ENCODE results near the gene KLHL29.

The KLHL29 gene

GRCh38 chr2:23754970-23755369 is 370.0 kb downstream of the KLHL29 start:
- DNase-seq: no peak

- DNase-seq: no peak
These were observed 371.8 kb downstream of the KLHL29 start for GRCh38 chr2:23756593-23757292.

- DNase-seq: no peak
These were observed 372.9 kb downstream of the KLHL29 start for GRCh38 chr2:23757686-23758433.
